SIG-M5 treated with dmso at 0.1 percent for 504 hours (cell line): ENCODE data around the gene KLF14.
"Not testable (repeated sequence)": the region's sequence is repeated elsewhere in the genome, so short reads cannot be mapped to it uniquely, and the experiment has no call there.

Experiments used
- DNase-seq: peaks from one replicate; lab custom pipeline; 2025; ENCODE audit not compliant: unreplicated experiment; lab: John Stamatoyannopoulos, UW

Gene KLF14

GRCh38 chr7:130733931-130734814 lies at the start of gene KLF14:
KLF14 (minus strand) TSS chr7:130734207; CDS start chr7:130734033, 174 bp downstream.
- DNase-seq = peak; percentile 12

GRCh38 chr7:130781346-130781745 lies 47.3 kb upstream of the KLF14 start:
- DNase-seq = no peak

GRCh38 chr7:130777426-130777825 lies 43.4 kb upstream of the KLF14 start:
- DNase-seq = no peak

- not testable (repeated sequence) for DNase-seq
Observed at GRCh38 chr7:130772456-130772855, 38.4 kb upstream of the KLF14 start.

GRCh38 chr7:130768854-130769253 lies 34.8 kb upstream of the KLF14 start:
- no peak for DNase-seq

GRCh38 chr7:130764569-130764968 lies 30.6 kb upstream of the KLF14 start:
- not testable (repeated sequence) for DNase-seq

- DNase-seq = peak; percentile 58
Observed at GRCh38 chr7:130758429-130759056, 24.5 kb upstream of the KLF14 start.

GRCh38 chr7:130756316-130756715 lies 22.3 kb upstream of the KLF14 start:
- DNase-seq = no peak

GRCh38 chr7:130752424-130752823 lies 18.4 kb upstream of the KLF14 start:
- no peak for DNase-seq

GRCh38 chr7:130750755-130751154 lies 16.7 kb upstream of the KLF14 start:
- DNase-seq = no peak

- no peak for DNase-seq
Observed at GRCh38 chr7:130748531-130749389, 14.8 kb upstream of the KLF14 start.

- DNase-seq = peak; percentile 72
Observed at GRCh38 chr7:130741331-130741995, 7.5 kb upstream of the KLF14 start.

- DNase-seq = peak; percentile 7
Observed at GRCh38 chr7:130740606-130741005, 6.6 kb upstream of the KLF14 start.

GRCh38 chr7:130736298-130736900 lies 2.4 kb upstream of the KLF14 start:
- no peak for DNase-seq

- no peak for DNase-seq
Observed at GRCh38 chr7:130734815-130735716, 1.1 kb upstream of the KLF14 start.

- DNase-seq = no peak
Observed at GRCh38 chr7:130732980-130733930, 752 bp downstream of the KLF14 start.

- no peak for DNase-seq
Observed at GRCh38 chr7:130723784-130724183, 10.2 kb downstream of the KLF14 start.
